PC-3 (cell line): ENCODE data around the gene UGT1A9. TPM values are rescaled to one million over a fixed set of nuclear protein-coding genes. Genes with fewer than 3 reads are reported as not detected.

ENCODE experiments used
- ATAC-seq: fragments of 200-7000 bp; cut with Tn5 transposase; 2 replicates; pipeline ENCODE4 v1.9.1; 2020; ENCODE audit warnings: mild to moderate bottlenecking, moderate library complexity
- BruUV-seq: library from RNA; stranded (reverse); fragments of 400-500 nt; replicated peaks from 2 replicates; lab custom pipeline; 2021; lab: Mats Ljungman, UMichigan
- CTCF ChIA-PET: fragments of 300-600 bp; sonication (Branson Sonifier 250); formaldehyde crosslinking; loops from one replicate; lab custom pipeline; 2022; ENCODE audit warnings: antibody characterized with exemption; lab: Charles Lee
- POLR2A ChIA-PET: fragments of 300-600 bp; sonication (Branson Sonifier 250); formaldehyde crosslinking; loops from one replicate; lab custom pipeline; 2022; ENCODE audit warnings: antibody characterized with exemption; ENCODE audit not compliant: unreplicated experiment; lab: Charles Lee
- DNase-seq: peaks from one replicate; pipeline ENCODE4 v3.0.0-alpha.2; 2015
- H2AFZ ChIP-seq: fragments of 300-600 bp; sonication (generic); 2 replicates; pipeline ENCODE4 v1.6.0; 2016; ENCODE audit warnings: antibody characterized with exemption, low read length
- H3F3A ChIP-seq: fragments of 300-600 bp; sonication (generic); one replicate; pipeline ENCODE4 v1.6.0; 2017; ENCODE audit warnings: antibody characterized with exemption, low read length, control low read depth, mild to moderate bottlenecking; ENCODE audit not compliant: unreplicated experiment
- H3K27ac ChIP-seq: fragments of 300-600 bp; sonication (generic); 2 replicates; pipeline ENCODE4 v1.5.1; 2016; ENCODE audit warnings: mild to moderate bottlenecking, low read length
- H3K27me3 ChIP-seq: fragments of 300-600 bp; sonication (generic); 2 replicates; pipeline ENCODE4 v1.6.1; 2016; ENCODE audit warnings: low read length, mixed read lengths
- H3K36me3 ChIP-seq: fragments of 300-600 bp; sonication (generic); 2 replicates; pipeline ENCODE4 v1.6.1; 2016; ENCODE audit warnings: low read depth, mixed run types, low read length, mixed read lengths
- H3K4me1 ChIP-seq: fragments of 300-600 bp; sonication (generic); 2 replicates; pipeline ENCODE4 v1.5.1; 2016; ENCODE audit warnings: low read length; ENCODE audit not compliant: insufficient read depth
- H3K4me2 ChIP-seq: fragments of 300-600 bp; sonication (generic); 2 replicates; pipeline ENCODE4 v1.6.0; 2016; ENCODE audit warnings: low read length
- H3K4me3 ChIP-seq: fragments of 300-600 bp; sonication (generic); 2 replicates; pipeline ENCODE4 v1.5.1; 2016; ENCODE audit warnings: mild to moderate bottlenecking, low read length, mixed read lengths
- H3K79me2 ChIP-seq: fragments of 300-600 bp; sonication (generic); 2 replicates; pipeline ENCODE4 v1.6.1; 2017; ENCODE audit warnings: low read length, mixed read lengths
- H3K9ac ChIP-seq: fragments of 300-600 bp; sonication (generic); 2 replicates; pipeline ENCODE4 v1.6.0; 2016; ENCODE audit warnings: mild to moderate bottlenecking, low read length
- H3K9me2 ChIP-seq: fragments of 300-600 bp; sonication (generic); replicated peaks from 2 replicates; pipeline ENCODE4 v1.6.1; 2016; ENCODE audit warnings: mixed run types, low read length, mixed read lengths
- H3K9me3 ChIP-seq: fragments of 300-600 bp; sonication (generic); 2 replicates; pipeline ENCODE4 v1.6.1; 2016; ENCODE audit warnings: low read length, mixed read lengths
- H4K20me1 ChIP-seq: fragments of 300-600 bp; sonication (generic); 2 replicates; pipeline ENCODE4 v1.6.1; 2016; ENCODE audit warnings: low read length, mixed read lengths
- CTCF ChIP-seq: fragments of 300-600 bp; sonication (generic); conservative IDR thresholded peaks from 2 replicates; pipeline ENCODE4 v1.5.1; 2017; ENCODE audit warnings: antibody characterized with exemption, low read depth, mild to moderate bottlenecking, low read length
- EZH2 ChIP-seq: fragments of 300-600 bp; sonication (generic); IDR thresholded peaks from one replicate; pipeline ENCODE4 v1.6.1; 2017; ENCODE audit warnings: antibody characterized with exemption, mild to moderate bottlenecking, low read length; ENCODE audit not compliant: unreplicated experiment
- EZH2phosphoT487 ChIP-seq: fragments of 300-600 bp; sonication (generic); IDR thresholded peaks from 2 replicates; pipeline ENCODE4 v1.6.1; 2018; ENCODE audit warnings: mild to moderate bottlenecking, antibody characterized with exemption, low read length, borderline replicate concordance
- intact Hi-C: fragments of 100-400 bp; cut with micrococcal nuclease; formaldehyde crosslinking; loops from 2 replicates; pipeline ENCODE4 v1.9.0; 2023
- total RNA-seq: library from RNA; depleted of rRNA; stranded (reverse); fragments of >200 nt; gene quantifications from 2 replicates; pipeline ENCODE4 v1.2.3, GENCODE V29; 2014

UGT1A9 gene
- total RNA-seq, 1 experiment from 2014 or later = not detected

- peak overlapping the region; percentile 53 for H3K4me3 ChIP-seq
- no peaks in the 10 kb centered on the region for H3K9me3 ChIP-seq
- peak overlapping the region; percentile 50 for H3K9ac ChIP-seq
- ChIA-PET CTCF (no interaction called here), POLR2A (no interaction called here)
- no peaks in the 10 kb centered on the region for H3K36me3 ChIP-seq
- no peaks in the 10 kb centered on the region for H3K79me2 ChIP-seq
- H2AFZ ChIP-seq = peak overlapping the region; percentile 68
- intact Hi-C loops = loop anchor here (2.0 to 5.0 kb wide), 4 partner anchors 17 to 156 kb away; partner anchors contain the start of genes HJURP and USP40
- no TSS peak for BruUV-seq
- no peaks in the 10 kb centered on the region for H3K27me3 ChIP-seq
- ATAC-seq (peak; percentile 70), DNase-seq (peak; percentile 74)
- TF ChIP-seq EZH2phosphoT487 = no peak
- TF ChIP-seq EZH2 = no peak
- no peak for TF ChIP-seq CTCF
- peaks cover 6% of the 10 kb centered on the region for H3F3A ChIP-seq
- no peaks in the 10 kb centered on the region for H3K9me2 ChIP-seq
- no peaks in the 10 kb centered on the region for H4K20me1 ChIP-seq
- H3K4me2 ChIP-seq = peak overlapping the region; percentile 87
- peak overlapping the region; percentile 91 for H3K27ac ChIP-seq
- peaks cover 47% of the 10 kb centered on the region for H3K4me1 ChIP-seq
Observed at GRCh38 chr2:233707940-233708644, 36.4 kb downstream of the UGT1A9 start.

GRCh38 chr2:233708942-233709341 is 37.2 kb downstream of the UGT1A9 start:
- intact Hi-C loops = loop anchor here (5.0 kb wide), 3 partner anchors 142 to 157 kb away; partner anchors contain the start of genes HJURP and USP40
- ChIA-PET POLR2A (no interaction called here), CTCF (no interaction called here)
- H3F3A ChIP-seq = peaks cover 6% of the 10 kb centered on the region
- H3K9ac ChIP-seq = peak overlapping the region; percentile 50; the same call in 1 of the 2 replicates
- no peaks in the 10 kb centered on the region for H4K20me1 ChIP-seq
- H3K4me1 ChIP-seq = peaks cover 47% of the 10 kb centered on the region
- no peak overlapping the region for H3K4me3 ChIP-seq
- no peaks in the 10 kb centered on the region for H3K27me3 ChIP-seq
- no peak for DNase-seq
- TF ChIP-seq CTCF = no peak
- TF ChIP-seq EZH2phosphoT487 = no peak
- no peak for TF ChIP-seq EZH2
- H3K9me2 ChIP-seq = no peaks in the 10 kb centered on the region
- H3K79me2 ChIP-seq = no peaks in the 10 kb centered on the region
- H2AFZ ChIP-seq = no peak overlapping the region
- peak overlapping the region; percentile 91 for H3K27ac ChIP-seq
- H3K4me2 ChIP-seq = peak overlapping the region; percentile 87; the same call in 1 of the 2 replicates
- no peaks in the 10 kb centered on the region for H3K9me3 ChIP-seq
- no peaks in the 10 kb centered on the region for H3K36me3 ChIP-seq
- ATAC-seq = no peak
- BruUV-seq = no TSS peak
